ENCODE measurements around the gene ESPNL.

DNA sequence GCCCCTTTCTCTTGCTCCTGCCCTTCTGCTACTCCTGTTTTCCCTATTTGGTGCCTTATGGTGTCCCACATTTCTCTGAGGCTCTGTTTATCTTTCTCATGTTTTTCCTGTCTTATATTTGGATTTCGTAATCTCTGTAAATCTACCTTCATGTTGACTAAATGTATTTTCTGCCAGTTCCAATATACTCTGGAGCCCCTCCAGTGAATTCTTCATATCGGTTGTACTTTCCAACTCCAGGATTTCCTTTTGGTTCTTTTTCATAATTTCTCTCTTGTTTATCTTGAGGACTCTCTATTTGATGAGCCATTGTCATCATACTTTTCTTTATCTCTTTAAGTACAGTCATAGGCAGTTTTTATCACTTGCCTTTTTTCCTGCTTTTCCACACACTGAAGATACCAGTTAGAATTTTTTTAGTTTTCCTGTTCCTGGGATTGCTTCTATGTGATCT is 20.2 kb upstream of the ESPNL start:
- TF ChIP-seq, protein P1, sequence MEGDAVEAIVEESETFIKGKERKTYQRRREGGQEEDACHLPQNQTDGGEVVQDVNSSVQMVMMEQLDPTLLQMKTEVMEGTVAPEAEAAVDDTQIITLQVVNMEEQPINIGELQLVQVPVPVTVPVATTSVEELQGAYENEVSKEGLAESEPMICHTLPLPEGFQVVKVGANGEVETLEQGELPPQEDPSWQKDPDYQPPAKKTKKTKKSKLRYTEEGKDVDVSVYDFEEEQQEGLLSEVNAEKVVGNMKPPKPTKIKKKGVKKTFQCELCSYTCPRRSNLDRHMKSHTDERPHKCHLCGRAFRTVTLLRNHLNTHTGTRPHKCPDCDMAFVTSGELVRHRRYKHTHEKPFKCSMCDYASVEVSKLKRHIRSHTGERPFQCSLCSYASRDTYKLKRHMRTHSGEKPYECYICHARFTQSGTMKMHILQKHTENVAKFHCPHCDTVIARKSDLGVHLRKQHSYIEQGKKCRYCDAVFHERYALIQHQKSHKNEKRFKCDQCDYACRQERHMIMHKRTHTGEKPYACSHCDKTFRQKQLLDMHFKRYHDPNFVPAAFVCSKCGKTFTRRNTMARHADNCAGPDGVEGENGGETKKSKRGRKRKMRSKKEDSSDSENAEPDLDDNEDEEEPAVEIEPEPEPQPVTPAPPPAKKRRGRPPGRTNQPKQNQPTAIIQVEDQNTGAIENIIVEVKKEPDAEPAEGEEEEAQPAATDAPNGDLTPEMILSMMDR (IDR thresholded peaks at IDR 0.05; ENCODE audit: low read depth, low read length) = no peak
- TF ChIP-seq POLR2A (IDR thresholded peaks at IDR 0.05; ENCODE audit: extremely low read depth, insufficient read length) = no peak
- TF ChIP-seq, protein P2, sequence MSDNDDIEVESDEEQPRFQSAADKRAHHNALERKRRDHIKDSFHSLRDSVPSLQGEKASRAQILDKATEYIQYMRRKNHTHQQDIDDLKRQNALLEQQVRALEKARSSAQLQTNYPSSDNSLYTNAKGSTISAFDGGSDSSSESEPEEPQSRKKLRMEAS (IDR thresholded peaks at IDR 0.05; ENCODE audit: low read depth, low read length) = no peak
- no peak for TF ChIP-seq MYC (IDR thresholded peaks at IDR 0.05; ENCODE audit: low read depth, low read length)
